Measurements from ENCODE around the gene EMP3. TPM values are rescaled to one million over a fixed set of nuclear protein-coding genes. Genes with fewer than 3 reads are reported as not detected.
A peak's percentile ranks its signal among the peaks of the same experiment; 100 is the strongest.

EMP3 gene
- total and polyA plus RNA-seq, 9 of the 15 experiments (the other 6 are each of a cell fraction or from before 2014, with no cell fraction given) = 123 to 386 (median 296) TPM

- TF ChIP-seq CGGBP1 (CRISPR knock-in tag; IDR thresholded peaks at IDR 0.05) (no peak), SRF (CRISPR knock-in tag; IDR thresholded peaks at IDR 0.05) (0 out of 4 replicates have a peak, but pooled peaks of 1 of the 2 experiments have one; percentile 4), KDM4B (IDR thresholded peaks at IDR 0.05; ENCODE audit: borderline replicate concordance in 2 of 2, low read depth in 1 of 2) (peak in 1 of 2 experiments; percentile 40; a peak in 1 of 4 replicates), L3MBTL2 (IDR thresholded peaks at IDR 0.05) (0 out of 2 replicates have a peak, but pooled peaks have one; percentile 16), MAZ (CRISPR knock-in tag; conservative IDR thresholded peaks at IDR 0.05 in 1 of 2, IDR thresholded peaks at IDR 0.05 in 1 of 2) (peak; percentile 65 to 95; a peak in 3 of 4 replicates), SP1 (CRISPR knock-in tag; IDR thresholded peaks at IDR 0.05) (peak; percentile 84), ZNF134 (CRISPR knock-in tag; conservative IDR thresholded peaks at IDR 0.05) (peak; percentile 60; the same call in 1 of the 2 replicates), VEZF1 (CRISPR knock-in tag; IDR thresholded peaks at IDR 0.05) (peak; percentile 96), NBN (IDR thresholded peaks at IDR 0.05; ENCODE audit: low read depth) (peak; percentile 24; the same call in 1 of the 2 replicates), SMARCA4 (IDR thresholded peaks at IDR 0.05) (0 out of 2 replicates have a peak, but pooled peaks have one; percentile 12), ZNF740 (CRISPR knock-in tag; IDR thresholded peaks at IDR 0.05) (no peak), ZNF740 (tag; IDR thresholded peaks at IDR 0.05) (no peak), CC2D1A (IDR thresholded peaks at IDR 0.05) (peak; percentile 82), NEUROD1 (IDR thresholded peaks at IDR 0.05; ENCODE audit: borderline replicate concordance, low read depth, low read length, partially characterized antibody) (no peak)
- TF ChIP-seq, protein P1, sequence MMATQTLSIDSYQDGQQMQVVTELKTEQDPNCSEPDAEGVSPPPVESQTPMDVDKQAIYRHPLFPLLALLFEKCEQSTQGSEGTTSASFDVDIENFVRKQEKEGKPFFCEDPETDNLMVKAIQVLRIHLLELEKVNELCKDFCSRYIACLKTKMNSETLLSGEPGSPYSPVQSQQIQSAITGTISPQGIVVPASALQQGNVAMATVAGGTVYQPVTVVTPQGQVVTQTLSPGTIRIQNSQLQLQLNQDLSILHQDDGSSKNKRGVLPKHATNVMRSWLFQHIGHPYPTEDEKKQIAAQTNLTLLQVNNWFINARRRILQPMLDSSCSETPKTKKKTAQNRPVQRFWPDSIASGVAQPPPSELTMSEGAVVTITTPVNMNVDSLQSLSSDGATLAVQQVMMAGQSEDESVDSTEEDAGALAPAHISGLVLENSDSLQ (IDR thresholded peaks at IDR 0.05) = peak; percentile 23; the same call in 1 of the 2 replicates
- TF ChIP-seq, protein P2, sequence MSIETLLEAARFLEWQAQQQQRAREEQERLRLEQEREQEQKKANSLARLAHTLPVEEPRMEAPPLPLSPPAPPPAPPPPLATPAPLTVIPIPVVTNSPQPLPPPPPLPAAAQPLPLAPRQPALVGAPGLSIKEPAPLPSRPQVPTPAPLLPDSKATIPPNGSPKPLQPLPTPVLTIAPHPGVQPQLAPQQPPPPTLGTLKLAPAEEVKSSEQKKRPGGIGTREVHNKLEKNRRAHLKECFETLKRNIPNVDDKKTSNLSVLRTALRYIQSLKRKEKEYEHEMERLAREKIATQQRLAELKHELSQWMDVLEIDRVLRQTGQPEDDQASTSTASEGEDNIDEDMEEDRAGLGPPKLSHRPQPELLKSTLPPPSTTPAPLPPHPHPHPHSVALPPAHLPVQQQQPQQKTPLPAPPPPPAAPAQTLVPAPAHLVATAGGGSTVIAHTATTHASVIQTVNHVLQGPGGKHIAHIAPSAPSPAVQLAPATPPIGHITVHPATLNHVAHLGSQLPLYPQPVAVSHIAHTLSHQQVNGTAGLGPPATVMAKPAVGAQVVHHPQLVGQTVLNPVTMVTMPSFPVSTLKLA (conservative IDR thresholded peaks at IDR 0.05) = peak; percentile 40 to 43; a peak in 2 of 4 replicates
- TF ChIP-seq, protein P3, sequence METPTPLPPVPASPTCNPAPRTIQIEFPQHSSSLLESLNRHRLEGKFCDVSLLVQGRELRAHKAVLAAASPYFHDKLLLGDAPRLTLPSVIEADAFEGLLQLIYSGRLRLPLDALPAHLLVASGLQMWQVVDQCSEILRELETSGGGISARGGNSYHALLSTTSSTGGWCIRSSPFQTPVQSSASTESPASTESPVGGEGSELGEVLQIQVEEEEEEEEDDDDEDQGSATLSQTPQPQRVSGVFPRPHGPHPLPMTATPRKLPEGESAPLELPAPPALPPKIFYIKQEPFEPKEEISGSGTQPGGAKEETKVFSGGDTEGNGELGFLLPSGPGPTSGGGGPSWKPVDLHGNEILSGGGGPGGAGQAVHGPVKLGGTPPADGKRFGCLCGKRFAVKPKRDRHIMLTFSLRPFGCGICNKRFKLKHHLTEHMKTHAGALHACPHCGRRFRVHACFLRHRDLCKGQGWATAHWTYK (CRISPR knock-in tag; IDR thresholded peaks at IDR 0.05) = 0 out of 2 replicates have a peak, but pooled peaks have one; percentile 53
Observed at GRCh38 chr19:48319647-48320541, 5.5 kb upstream of the EMP3 start (continued).

Data from K562 (cell line).